GM23338 (cell line): Measurements from ENCODE around the gene RRM1. TPM values are rescaled to one million over a fixed set of nuclear protein-coding genes. Genes with fewer than 3 reads are reported as not detected.
"Not testable (repeated sequence)": the region's sequence is repeated elsewhere in the genome, so short reads cannot be mapped to it uniquely, and the experiment has no call there.

ENCODE experiments used
- ATAC-seq: fragments of 200-7000 bp; cut with Tn5 transposase; 3 replicates; pipeline ENCODE4 v1.9.1; 2020
- DNase-seq: peaks from one replicate; pipeline ENCODE4 v3.0.0-alpha.2; 2015; ENCODE audit warnings: low spot score
- H2AFZ ChIP-seq: fragments of 200-600 bp; sonication (generic); 2 replicates; pipeline ENCODE4 v1.8.0; 2016; ENCODE audit warnings: antibody characterized with exemption, mild to moderate bottlenecking, moderate library complexity
- H3F3A ChIP-seq: fragments of 200-600 bp; sonication (generic); replicated peaks from 2 replicates; pipeline ENCODE4 v1.8.0; 2017; ENCODE audit warnings: antibody characterized with exemption, mixed run types, low read depth
- H3K27ac ChIP-seq: fragments of 200-600 bp; sonication (generic); 2 replicates; pipeline ENCODE4 v1.6.1; 2016; ENCODE audit warnings: low read depth
- H3K27me3 ChIP-seq: fragments of 200-600 bp; sonication (generic); 2 replicates; pipeline ENCODE4 v1.8.0; 2016; ENCODE audit warnings: mild to moderate bottlenecking, mixed run types, moderate library complexity; ENCODE audit not compliant: insufficient read depth
- H3K36me3 ChIP-seq: fragments of 200-600 bp; sonication (generic); 2 replicates; pipeline ENCODE4 v1.8.0; 2016; ENCODE audit warnings: mild to moderate bottlenecking; ENCODE audit not compliant: insufficient read depth
- H3K4me1 ChIP-seq: fragments of 200-600 bp; sonication (generic); 2 replicates; pipeline ENCODE4 v1.8.0; 2016; ENCODE audit warnings: mild to moderate bottlenecking, moderate library complexity; ENCODE audit not compliant: insufficient read depth
- H3K4me2 ChIP-seq: fragments of 200-600 bp; sonication (generic); 2 replicates; pipeline ENCODE4 v1.7.1; 2017; ENCODE audit warnings: mixed run types
- H3K4me3 ChIP-seq: fragments of 200-600 bp; sonication (generic); 2 replicates; pipeline ENCODE4 v1.6.1; 2016; ENCODE audit warnings: mixed run types
- H3K79me2 ChIP-seq: fragments of 200-600 bp; sonication (generic); replicated peaks from 2 replicates; pipeline ENCODE4 v1.8.0; 2017; ENCODE audit warnings: mild to moderate bottlenecking; ENCODE audit not compliant: insufficient read depth
- H3K9me2 ChIP-seq: fragments of 200-600 bp; sonication (generic); 2 replicates; pipeline ENCODE4 v1.8.0; 2017; ENCODE audit not compliant: insufficient read depth
- H4K20me1 ChIP-seq: fragments of 200-600 bp; sonication (generic); replicated peaks from 2 replicates; pipeline ENCODE4 v1.8.0; 2017; ENCODE audit warnings: mild to moderate bottlenecking; ENCODE audit not compliant: insufficient read depth
- H3K27ac Mint-ChIP-seq: 2 replicates; pipeline ENCODE4 v1.8.0; 2020; ENCODE audit warnings: inconsistent platforms, mild to moderate bottlenecking, moderate library complexity, mixed read lengths
- H3K27me3 Mint-ChIP-seq: 3 replicates; pipeline ENCODE4 v1.8.0; 2022; ENCODE audit warnings: low read depth, mild to moderate bottlenecking, moderate library complexity, mixed read lengths, inconsistent platforms; ENCODE audit not compliant: insufficient read depth, poor library complexity
- H3K36me3 Mint-ChIP-seq: 3 replicates; pipeline ENCODE4 v1.8.0; 2021; ENCODE audit warnings: low read depth, mild to moderate bottlenecking, inconsistent platforms, moderate library complexity, mixed read lengths
- H3K4me1 Mint-ChIP-seq: 3 replicates; pipeline ENCODE4 v1.8.0; 2020; ENCODE audit warnings: mild to moderate bottlenecking, inconsistent platforms, mixed read lengths
- H3K4me3 Mint-ChIP-seq: 3 replicates; pipeline ENCODE4 v1.8.0; 2021; ENCODE audit warnings: moderate library complexity, mild to moderate bottlenecking, inconsistent platforms, mixed read lengths
- H3K9me3 Mint-ChIP-seq: 3 replicates; pipeline ENCODE4 v1.8.0; 2020; ENCODE audit warnings: moderate library complexity, mild to moderate bottlenecking, inconsistent platforms, mixed read lengths
- CREB1 ChIP-seq: fragments of 250-450 bp; sonication (Bioruptor Pico); IDR thresholded peaks from 2 replicates; pipeline ENCODE4 v1.5.0; 2020; ENCODE audit warnings: low read depth, mild to moderate bottlenecking, moderate library complexity
- ETS1 ChIP-seq: IDR thresholded peaks from 2 replicates; pipeline ENCODE4 v1.6.1; 2016; ENCODE audit warnings: antibody characterized with exemption
- EZH2 ChIP-seq: fragments of 200-600 bp; sonication (generic); IDR thresholded peaks from one replicate; pipeline ENCODE4 v1.8.0; 2017; ENCODE audit warnings: antibody characterized with exemption, mild to moderate bottlenecking, low read depth; ENCODE audit not compliant: unreplicated experiment
- EZH2phosphoT487 ChIP-seq: fragments of 200-600 bp; sonication (generic); IDR thresholded peaks from one replicate; pipeline ENCODE4 v1.8.1; 2018; ENCODE audit warnings: antibody characterized with exemption; ENCODE audit not compliant: unreplicated experiment
- JUNB ChIP-seq: IDR thresholded peaks from one replicate; pipeline ENCODE4 v1.6.1; 2016; ENCODE audit warnings: antibody characterized with exemption; ENCODE audit not compliant: unreplicated experiment
- NANOG ChIP-seq: IDR thresholded peaks from 2 replicates; pipeline ENCODE4 v1.6.1; 2016; ENCODE audit warnings: antibody characterized with exemption, borderline replicate concordance
- POLR2AphosphoS5 ChIP-seq: IDR thresholded peaks from 2 replicates; pipeline ENCODE4 v1.6.1; 2016; ENCODE audit warnings: antibody characterized with exemption, low read depth
- REST ChIP-seq: IDR thresholded peaks from one replicate; pipeline ENCODE4 v1.6.1; 2018; ENCODE audit warnings: antibody characterized with exemption; ENCODE audit not compliant: unreplicated experiment
- STAT1 ChIP-seq: IDR thresholded peaks from one replicate; pipeline ENCODE4 v1.6.1; 2016; ENCODE audit warnings: antibody characterized with exemption; ENCODE audit not compliant: unreplicated experiment
- ZNF114 ChIP-seq: fragments of 250-450 bp; sonication (Bioruptor Pico); IDR thresholded peaks from 2 replicates; pipeline ENCODE4 v1.5.0; 2020; ENCODE audit warnings: mild to moderate bottlenecking, moderate library complexity
- ZNF331 ChIP-seq: fragments of 250-450 bp; sonication (Bioruptor Pico); IDR thresholded peaks from 2 replicates; pipeline ENCODE4 v1.5.0; 2020; ENCODE audit warnings: low read depth, mild to moderate bottlenecking, moderate library complexity
- polyA plus RNA-seq: library from polyadenylated mRNA; unstranded; fragments of >200 nt; fragmentation: Nextera tagmentation; extraction: Ambion mirVana; gene quantifications from 2 replicates; pipeline ENCODE4 v1.2.1, GENCODE V29; 2016
- total RNA-seq: library from RNA; depleted of rRNA; stranded (reverse); fragments of >200 nt; shearing (Covaris generic); gene quantifications from 2 replicates; pipeline ENCODE4 v1.2.3, GENCODE V29; 2014
- TF ChIP-seq, protein P1 (sequence below): fragments of 250-450 bp; sonication (Bioruptor Pico); IDR thresholded peaks from 2 replicates; pipeline ENCODE4 v1.5.0; 2020; ENCODE audit warnings: mild to moderate bottlenecking, moderate library complexity

The RRM1 gene
- total and polyA plus RNA-seq, 2 experiments from 2014 or later = 47.3 to 96.8 TPM

DNA sequence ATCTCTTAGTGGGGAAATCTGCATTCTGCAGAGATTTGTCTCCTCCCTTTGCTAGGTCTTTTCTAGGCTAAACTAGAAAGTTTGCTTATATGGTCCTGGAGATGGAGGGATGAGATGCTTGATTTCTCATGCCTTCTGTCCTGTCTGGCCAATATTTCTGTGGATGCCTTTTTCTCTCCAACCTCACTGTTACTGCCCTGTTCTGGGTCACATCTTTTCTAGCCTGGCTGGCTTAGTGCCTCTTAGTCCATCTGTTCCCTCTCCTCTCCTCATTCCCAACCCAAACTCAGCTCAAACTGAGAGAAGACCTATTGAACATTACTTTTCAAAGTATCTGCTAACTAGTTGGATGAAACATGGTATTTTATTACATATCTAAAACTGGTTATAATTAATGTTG is 62.0 kb downstream of the RRM1 start:
- H3K27me3 Mint-ChIP-seq = peaks cover 2% of the 10 kb centered on the region
- DNase-seq = no peak
- no peak for ATAC-seq
- no peaks in the 10 kb centered on the region for H3K36me3 Mint-ChIP-seq
- Histone ChIP-seq H3K4me1 (peaks cover 9% of the 10 kb centered on the region), H3K9me2 (no peaks in the 10 kb centered on the region), H3K27ac (no peak overlapping the region), H3K4me2 (no peak overlapping the region), H3K27me3 (no peaks in the 10 kb centered on the region), H3F3A (no peaks in the 10 kb centered on the region), H3K36me3 (no peaks in the 10 kb centered on the region), H2AFZ (no peak overlapping the region), H3K4me3 (no peak overlapping the region), H4K20me1 (no peaks in the 10 kb centered on the region), H3K79me2 (no peaks in the 10 kb centered on the region)
- H3K27ac Mint-ChIP-seq = no peak overlapping the region
- peaks cover 9% of the 10 kb centered on the region for H3K4me1 Mint-ChIP-seq
- TF ChIP-seq NANOG = no peak
- TF ChIP-seq EZH2phosphoT487 = no peak
- no peak for TF ChIP-seq ZNF114
- TF ChIP-seq EZH2 = no peak
- no peak for TF ChIP-seq STAT1
- no peak for TF ChIP-seq CREB1 (CRISPR knock-in tag)
- TF ChIP-seq, protein P1, sequence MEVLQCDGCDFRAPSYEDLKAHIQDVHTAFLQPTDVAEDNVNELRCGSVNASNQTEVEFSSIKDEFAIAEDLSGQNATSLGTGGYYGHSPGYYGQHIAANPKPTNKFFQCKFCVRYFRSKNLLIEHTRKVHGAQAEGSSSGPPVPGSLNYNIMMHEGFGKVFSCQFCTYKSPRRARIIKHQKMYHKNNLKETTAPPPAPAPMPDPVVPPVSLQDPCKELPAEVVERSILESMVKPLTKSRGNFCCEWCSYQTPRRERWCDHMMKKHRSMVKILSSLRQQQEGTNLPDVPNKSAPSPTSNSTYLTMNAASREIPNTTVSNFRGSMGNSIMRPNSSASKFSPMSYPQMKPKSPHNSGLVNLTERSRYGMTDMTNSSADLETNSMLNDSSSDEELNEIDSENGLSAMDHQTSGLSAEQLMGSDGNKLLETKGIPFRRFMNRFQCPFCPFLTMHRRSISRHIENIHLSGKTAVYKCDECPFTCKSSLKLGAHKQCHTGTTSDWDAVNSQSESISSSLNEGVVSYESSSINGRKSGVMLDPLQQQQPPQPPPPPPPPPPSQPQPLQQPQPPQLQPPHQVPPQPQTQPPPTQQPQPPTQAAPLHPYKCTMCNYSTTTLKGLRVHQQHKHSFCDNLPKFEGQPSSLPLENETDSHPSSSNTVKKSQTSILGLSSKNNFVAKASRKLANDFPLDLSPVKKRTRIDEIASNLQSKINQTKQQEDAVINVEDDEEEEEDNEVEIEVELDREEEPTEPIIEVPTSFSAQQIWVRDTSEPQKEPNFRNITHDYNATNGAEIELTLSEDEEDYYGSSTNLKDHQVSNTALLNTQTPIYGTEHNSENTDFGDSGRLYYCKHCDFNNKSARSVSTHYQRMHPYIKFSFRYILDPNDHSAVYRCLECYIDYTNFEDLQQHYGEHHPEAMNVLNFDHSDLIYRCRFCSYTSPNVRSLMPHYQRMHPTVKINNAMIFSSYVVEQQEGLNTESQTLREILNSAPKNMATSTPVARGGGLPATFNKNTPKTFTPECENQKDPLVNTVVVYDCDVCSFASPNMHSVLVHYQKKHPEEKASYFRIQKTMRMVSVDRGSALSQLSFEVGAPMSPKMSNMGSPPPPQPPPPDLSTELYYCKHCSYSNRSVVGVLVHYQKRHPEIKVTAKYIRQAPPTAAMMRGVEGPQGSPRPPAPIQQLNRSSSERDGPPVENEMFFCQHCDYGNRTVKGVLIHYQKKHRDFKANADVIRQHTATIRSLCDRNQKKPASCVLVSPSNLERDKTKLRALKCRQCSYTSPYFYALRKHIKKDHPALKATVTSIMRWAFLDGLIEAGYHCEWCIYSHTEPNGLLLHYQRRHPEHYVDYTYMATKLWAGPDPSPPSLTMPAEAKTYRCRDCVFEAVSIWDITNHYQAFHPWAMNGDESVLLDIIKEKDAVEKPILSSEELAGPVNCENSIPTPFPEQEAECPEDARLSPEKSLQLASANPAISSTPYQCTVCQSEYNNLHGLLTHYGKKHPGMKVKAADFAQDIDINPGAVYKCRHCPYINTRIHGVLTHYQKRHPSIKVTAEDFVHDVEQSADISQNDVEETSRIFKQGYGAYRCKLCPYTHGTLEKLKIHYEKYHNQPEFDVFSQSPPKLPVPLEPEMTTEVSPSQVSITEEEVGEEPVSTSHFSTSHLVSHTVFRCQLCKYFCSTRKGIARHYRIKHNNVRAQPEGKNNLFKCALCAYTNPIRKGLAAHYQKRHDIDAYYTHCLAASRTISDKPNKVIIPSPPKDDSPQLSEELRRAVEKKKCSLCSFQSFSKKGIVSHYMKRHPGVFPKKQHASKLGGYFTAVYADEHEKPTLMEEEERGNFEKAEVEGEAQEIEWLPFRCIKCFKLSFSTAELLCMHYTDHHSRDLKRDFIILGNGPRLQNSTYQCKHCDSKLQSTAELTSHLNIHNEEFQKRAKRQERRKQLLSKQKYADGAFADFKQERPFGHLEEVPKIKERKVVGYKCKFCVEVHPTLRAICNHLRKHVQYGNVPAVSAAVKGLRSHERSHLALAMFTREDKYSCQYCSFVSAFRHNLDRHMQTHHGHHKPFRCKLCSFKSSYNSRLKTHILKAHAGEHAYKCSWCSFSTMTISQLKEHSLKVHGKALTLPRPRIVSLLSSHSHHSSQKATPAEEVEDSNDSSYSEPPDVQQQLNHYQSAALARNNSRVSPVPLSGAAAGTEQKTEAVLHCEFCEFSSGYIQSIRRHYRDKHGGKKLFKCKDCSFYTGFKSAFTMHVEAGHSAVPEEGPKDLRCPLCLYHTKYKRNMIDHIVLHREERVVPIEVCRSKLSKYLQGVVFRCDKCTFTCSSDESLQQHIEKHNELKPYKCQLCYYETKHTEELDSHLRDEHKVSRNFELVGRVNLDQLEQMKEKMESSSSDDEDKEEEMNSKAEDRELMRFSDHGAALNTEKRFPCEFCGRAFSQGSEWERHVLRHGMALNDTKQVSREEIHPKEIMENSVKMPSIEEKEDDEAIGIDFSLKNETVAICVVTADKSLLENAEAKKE (CRISPR knock-in tag) = no peak
- no peak for TF ChIP-seq POLR2AphosphoS5
- TF ChIP-seq ZNF331 (CRISPR knock-in tag) = no peak
- TF ChIP-seq REST = no peak
- no peak for TF ChIP-seq ETS1
- TF ChIP-seq JUNB = no peak
- H3K9me3 Mint-ChIP-seq = no peaks in the 10 kb centered on the region
- no peak overlapping the region for H3K4me3 Mint-ChIP-seq

DNA sequence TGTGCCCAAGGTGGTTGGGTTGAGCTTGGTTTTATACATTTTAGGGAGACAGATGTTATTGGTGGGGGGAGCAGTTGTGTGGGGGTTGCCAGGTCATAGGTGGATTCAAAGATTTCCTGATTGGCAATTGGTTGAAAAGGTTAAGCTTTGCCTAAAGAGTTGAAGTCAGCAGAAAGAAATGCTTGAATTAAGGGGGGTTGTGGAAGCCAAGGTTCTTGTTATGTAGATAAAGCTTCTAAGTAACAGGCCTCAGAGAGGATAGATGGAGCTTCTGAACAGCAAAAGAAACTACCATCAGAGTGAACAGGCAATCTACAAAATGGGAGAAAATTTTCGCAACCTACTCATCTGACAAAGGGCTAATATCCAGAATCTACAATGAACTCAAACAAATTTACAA is 64.2 kb downstream of the RRM1 start:
- Histone ChIP-seq H2AFZ (peak overlapping the region; percentile 25; the same call in 1 of the 2 replicates), H3K4me2 (peak overlapping the region; percentile 22; the same call in 1 of the 2 replicates), H3K27ac (peak overlapping the region; percentile 69)
- H3K4me1 ChIP-seq, H4K20me1 ChIP-seq, H3F3A ChIP-seq, H3K27me3 Mint-ChIP-seq, H3K27me3 ChIP-seq, H3K4me3 ChIP-seq, H3K36me3 ChIP-seq, H3K79me2 ChIP-seq, H3K4me1 Mint-ChIP-seq, H3K36me3 Mint-ChIP-seq, H3K4me3 Mint-ChIP-seq, H3K9me2 ChIP-seq, H3K9me3 Mint-ChIP-seq: not testable (repeated sequence)
- DNase-seq (peak; percentile 50), ATAC-seq (peak; percentile 54)
- peak overlapping the region; percentile 41 for H3K27ac Mint-ChIP-seq
